Mesothelial cell of epicardium (in vitro differentiated cells): ENCODE data around the gene KCNK18. TPM values are rescaled to one million over a fixed set of nuclear protein-coding genes. Genes with fewer than 3 reads are reported as not detected.

Source experiments
- DNase-seq, 2 experiments: peaks; one replicate each; pipeline ENCODE4 v3.0.0; 2021; ENCODE audit warnings: low spot score in 2 of 2; ENCODE audit not compliant: unreplicated experiment in 2 of 2
- H3K27ac Mint-ChIP-seq: 2 replicates; pipeline ENCODE4 v1.8.0; 2021; ENCODE audit warnings: mixed read lengths
- H3K27me3 Mint-ChIP-seq: 2 replicates; pipeline ENCODE4 v1.8.0; 2021; ENCODE audit warnings: low read depth, mixed read lengths
- H3K36me3 Mint-ChIP-seq: 2 replicates; pipeline ENCODE4 v1.8.0; 2021; ENCODE audit warnings: mixed read lengths
- H3K4me1 Mint-ChIP-seq: 2 replicates; pipeline ENCODE4 v1.8.0; 2021; ENCODE audit warnings: mixed read lengths
- H3K4me3 Mint-ChIP-seq: 2 replicates; pipeline ENCODE4 v1.8.0; 2021; ENCODE audit warnings: mild to moderate bottlenecking, moderate library complexity, mixed read lengths
- H3K9me3 Mint-ChIP-seq: 2 replicates; pipeline ENCODE4 v1.8.0; 2021; ENCODE audit warnings: mixed read lengths
- total RNA-seq: library from RNA; stranded (reverse); gene quantifications from 3 replicates; pipeline ENCODE4 v1.2.1, GENCODE V29; 2021
- TF ChIP-seq, protein P1 (sequence below): fragments of 200-600 bp; sonication (generic); IDR thresholded peaks from one replicate; pipeline ENCODE4 v1.5.0; 2021; ENCODE audit warnings: antibody characterized with exemption; ENCODE audit not compliant: unreplicated experiment

KCNK18 gene
- total RNA-seq, 1 donor from 2014 or later = not detected

DNA sequence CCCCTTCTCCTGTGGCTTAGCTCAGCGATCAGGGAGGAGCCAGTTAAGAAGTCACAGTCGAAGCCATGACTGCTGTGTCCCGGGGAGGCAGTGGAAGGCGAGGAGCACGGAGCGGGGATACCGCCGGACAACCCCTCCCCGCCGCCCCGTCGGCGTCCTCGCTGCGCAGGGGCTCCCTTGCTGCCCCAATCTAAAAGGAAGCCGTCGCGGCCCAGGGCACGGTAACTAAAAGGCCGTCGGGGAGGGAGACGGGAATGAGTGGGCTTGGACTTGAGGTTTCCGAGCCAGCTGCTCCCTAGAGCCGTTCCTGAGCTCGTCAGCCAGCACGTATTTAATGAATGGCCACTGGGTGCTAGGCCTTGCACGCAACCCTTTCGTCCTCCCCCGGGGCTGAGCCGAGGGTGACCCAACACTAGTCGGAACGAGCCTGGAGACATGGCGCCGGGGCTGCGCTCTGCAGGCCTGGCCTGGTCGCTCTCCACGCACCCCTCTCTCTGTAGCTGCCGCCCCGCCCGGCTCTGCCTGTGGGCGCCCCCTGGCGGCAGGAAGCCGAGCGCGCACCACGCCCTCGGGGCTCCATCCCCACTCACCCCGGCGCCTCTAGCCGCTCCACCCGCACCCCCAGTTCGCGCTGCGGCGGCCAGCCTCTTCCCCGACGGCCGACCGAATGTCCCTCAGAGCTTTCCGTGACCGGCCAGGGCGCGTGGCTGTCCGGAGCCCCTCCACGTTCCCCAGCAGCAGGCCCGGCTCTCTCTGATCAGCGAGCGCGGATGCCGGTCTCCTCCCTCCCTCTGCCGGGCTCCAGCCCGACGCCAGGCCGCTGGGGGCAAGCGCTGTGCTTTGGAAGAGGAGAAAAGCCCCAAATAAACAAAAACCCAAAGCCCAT lies 29.3 kb upstream of the KCNK18 start:
- H3K4me3 Mint-ChIP-seq = peak overlapping the region; percentile 64
- no peaks in the 10 kb centered on the region for H3K9me3 Mint-ChIP-seq
- peak; percentile 73 to 89 for DNase-seq
- peaks cover 12% of the 10 kb centered on the region for H3K4me1 Mint-ChIP-seq
- H3K36me3 Mint-ChIP-seq = no peaks in the 10 kb centered on the region
- H3K27me3 Mint-ChIP-seq = peaks cover 100% of the 10 kb centered on the region
- TF ChIP-seq, protein P1, sequence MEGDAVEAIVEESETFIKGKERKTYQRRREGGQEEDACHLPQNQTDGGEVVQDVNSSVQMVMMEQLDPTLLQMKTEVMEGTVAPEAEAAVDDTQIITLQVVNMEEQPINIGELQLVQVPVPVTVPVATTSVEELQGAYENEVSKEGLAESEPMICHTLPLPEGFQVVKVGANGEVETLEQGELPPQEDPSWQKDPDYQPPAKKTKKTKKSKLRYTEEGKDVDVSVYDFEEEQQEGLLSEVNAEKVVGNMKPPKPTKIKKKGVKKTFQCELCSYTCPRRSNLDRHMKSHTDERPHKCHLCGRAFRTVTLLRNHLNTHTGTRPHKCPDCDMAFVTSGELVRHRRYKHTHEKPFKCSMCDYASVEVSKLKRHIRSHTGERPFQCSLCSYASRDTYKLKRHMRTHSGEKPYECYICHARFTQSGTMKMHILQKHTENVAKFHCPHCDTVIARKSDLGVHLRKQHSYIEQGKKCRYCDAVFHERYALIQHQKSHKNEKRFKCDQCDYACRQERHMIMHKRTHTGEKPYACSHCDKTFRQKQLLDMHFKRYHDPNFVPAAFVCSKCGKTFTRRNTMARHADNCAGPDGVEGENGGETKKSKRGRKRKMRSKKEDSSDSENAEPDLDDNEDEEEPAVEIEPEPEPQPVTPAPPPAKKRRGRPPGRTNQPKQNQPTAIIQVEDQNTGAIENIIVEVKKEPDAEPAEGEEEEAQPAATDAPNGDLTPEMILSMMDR = peak; percentile 100
- no peak overlapping the region for H3K27ac Mint-ChIP-seq

DNA sequence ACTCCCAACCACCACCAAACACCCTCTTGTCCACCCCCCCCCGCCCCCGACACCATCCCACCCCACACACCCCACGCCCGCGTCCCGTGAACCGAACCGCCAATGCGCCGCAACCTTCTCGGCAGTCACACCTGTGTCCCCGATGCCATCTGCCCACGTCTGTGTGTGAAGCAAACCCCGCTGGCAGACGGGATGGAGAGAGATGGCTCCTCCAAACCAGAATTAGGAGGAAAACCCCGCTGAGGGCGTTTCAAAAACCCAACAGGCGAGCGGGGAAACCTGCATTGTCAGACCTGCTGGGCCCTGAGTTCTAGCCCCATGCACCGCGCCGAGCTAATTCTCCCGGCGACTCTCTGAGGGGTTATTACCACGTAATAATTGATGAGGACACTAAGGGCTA lies 28.6 kb upstream of the KCNK18 start:
- H3K9me3 Mint-ChIP-seq = no peaks in the 10 kb centered on the region
- no peaks in the 10 kb centered on the region for H3K36me3 Mint-ChIP-seq
- DNase-seq = no peak
- H3K27ac Mint-ChIP-seq = no peak overlapping the region
- H3K27me3 Mint-ChIP-seq = peaks cover 100% of the 10 kb centered on the region
- peaks cover 12% of the 10 kb centered on the region for H3K4me1 Mint-ChIP-seq
- H3K4me3 Mint-ChIP-seq = no peak overlapping the region
- TF ChIP-seq, protein P1 = no peak

DNA sequence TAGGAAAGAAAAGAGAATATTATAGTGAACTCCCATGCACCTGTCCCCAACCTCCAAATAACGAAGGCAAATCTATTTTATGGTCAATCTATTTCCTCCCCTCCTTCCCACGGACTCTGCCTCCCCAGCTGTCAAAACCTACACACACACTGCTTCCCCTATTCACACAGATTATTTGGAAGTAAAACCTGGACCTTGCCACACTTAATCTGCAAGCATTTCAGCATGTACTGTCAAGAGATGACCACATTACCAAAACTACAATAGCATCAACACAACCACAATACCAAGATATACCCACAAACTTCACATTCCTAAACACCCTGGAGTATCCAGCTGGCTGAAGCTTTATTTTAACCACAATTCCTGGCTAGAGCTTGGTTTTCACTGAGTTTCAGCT lies 27.8 kb upstream of the KCNK18 start:
- no peak for DNase-seq

DNA sequence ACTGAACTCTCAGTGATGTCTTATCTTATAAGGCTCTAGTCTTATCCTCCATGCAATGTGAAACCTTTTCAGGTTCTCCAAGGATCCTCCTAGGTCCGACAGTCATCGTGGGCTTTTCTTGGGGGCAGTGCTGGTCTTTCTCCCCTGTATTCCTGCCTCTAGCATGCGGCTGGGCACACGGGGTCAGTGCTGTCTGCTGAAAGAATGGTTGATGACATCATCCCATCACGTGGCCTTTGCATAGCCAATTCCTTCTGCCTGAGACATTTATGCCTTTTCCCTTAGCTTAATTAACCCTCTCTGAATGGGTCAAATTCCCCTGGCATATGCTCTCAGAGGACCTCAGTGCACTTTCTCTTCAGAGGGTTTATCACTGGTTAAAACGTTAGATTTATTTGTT lies 27.0 kb upstream of the KCNK18 start:
- H3K27me3 Mint-ChIP-seq = peaks cover 100% of the 10 kb centered on the region
- peaks cover 14% of the 10 kb centered on the region for H3K4me1 Mint-ChIP-seq
- no peaks in the 10 kb centered on the region for H3K9me3 Mint-ChIP-seq
- no peak for DNase-seq
- no peaks in the 10 kb centered on the region for H3K36me3 Mint-ChIP-seq
- no peak overlapping the region for H3K27ac Mint-ChIP-seq
- TF ChIP-seq, protein P1 = no peak
- no peak overlapping the region for H3K4me3 Mint-ChIP-seq

More for the DNA sequence above, 27.8 kb upstream of the KCNK18 start:
- peaks cover 14% of the 10 kb centered on the region for H3K4me1 Mint-ChIP-seq
- peaks cover 100% of the 10 kb centered on the region for H3K27me3 Mint-ChIP-seq
- H3K4me3 Mint-ChIP-seq = no peak overlapping the region
- no peak overlapping the region for H3K27ac Mint-ChIP-seq
- no peaks in the 10 kb centered on the region for H3K36me3 Mint-ChIP-seq
- TF ChIP-seq, protein P1 = no peak
- H3K9me3 Mint-ChIP-seq = no peaks in the 10 kb centered on the region

DNA sequence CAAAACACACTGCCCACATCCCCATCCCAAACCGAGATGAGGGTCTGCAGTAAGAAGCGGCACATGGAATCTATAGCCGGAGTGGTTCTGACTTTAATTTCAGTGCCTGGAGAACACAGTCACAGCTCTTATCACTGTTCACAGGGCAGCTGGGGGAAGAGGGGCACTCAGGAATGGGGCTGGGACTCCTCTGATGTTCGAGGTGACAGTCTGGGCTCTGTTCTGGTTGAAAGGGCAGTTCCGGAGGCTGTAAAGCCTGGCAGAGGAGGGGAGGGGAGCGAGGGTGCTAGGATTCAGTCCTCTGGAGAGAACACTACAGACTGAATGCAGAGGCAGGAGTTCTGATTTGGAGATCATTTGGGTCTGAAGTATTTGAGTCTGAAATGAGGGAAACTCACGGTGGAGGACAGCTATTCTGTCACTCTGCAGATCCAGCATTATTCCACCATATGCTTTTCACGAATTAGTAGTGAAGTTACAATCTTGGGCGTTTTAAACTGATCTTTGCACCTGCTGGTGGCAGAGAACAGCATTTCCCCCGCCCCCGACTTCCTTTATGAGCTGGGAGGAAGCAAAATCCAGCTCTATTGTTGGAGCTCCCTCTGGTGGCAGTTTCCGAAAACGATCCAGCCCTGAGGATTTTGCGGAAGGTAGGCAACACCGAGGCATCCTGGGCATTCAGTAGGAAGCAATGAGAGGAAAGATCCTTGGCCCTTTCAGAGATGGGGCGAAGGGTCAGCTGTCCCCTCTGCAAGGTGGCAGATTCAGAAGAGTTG lies 22.7 kb upstream of the KCNK18 start:
- peaks cover 93% of the 10 kb centered on the region for H3K27me3 Mint-ChIP-seq
- no peak overlapping the region for H3K27ac Mint-ChIP-seq
- peaks cover 13% of the 10 kb centered on the region for H3K4me1 Mint-ChIP-seq
- no peaks in the 10 kb centered on the region for H3K9me3 Mint-ChIP-seq
- DNase-seq = peak; percentile 49 to 88
- no peaks in the 10 kb centered on the region for H3K36me3 Mint-ChIP-seq
- TF ChIP-seq, protein P1 = peak; percentile 90
- peak overlapping the region; percentile 73 for H3K4me3 Mint-ChIP-seq
